SK-N-MC (cell line): ENCODE data around the gene MACF1.

ENCODE experiments used
- FOXP2 ChIP-seq: optimal IDR thresholded peaks from 2 replicates; pipeline ENCODE3; 2011; ENCODE audit warnings: mild to moderate bottlenecking, moderate library complexity; ENCODE audit not compliant: insufficient read depth; ENCODE audit errors: extremely low read length, control extremely low read depth
- POLR2AphosphoS5 ChIP-seq: IDR thresholded peaks from 2 replicates; pipeline ENCODE4 v1.6.1; 2012; ENCODE audit warnings: mild to moderate bottlenecking, low read depth, low read length, borderline replicate concordance

GRCh38 chr1:39183503-39184353, 20.8 kb upstream of the MACF1 start:
- TF ChIP-seq POLR2AphosphoS5 (no peak), FOXP2 (no peak)
